Transverse colon (tissue), 4 donors: ENCODE measurements around the gene ETNK2. TPM values are rescaled to one million over a fixed set of nuclear protein-coding genes. Genes with fewer than 3 reads are reported as not detected.

Source experiments
- DNase-seq: peaks from one replicate; pipeline ENCODE4 v3.0.0-alpha.2; 2019
- H3K27ac ChIP-seq, 4 donors: fragments of 200-600 bp; sonication (generic); 2 replicates each; pipeline ENCODE4 v1.5.1; 2016 to 2018; ENCODE audit warnings: inconsistent platforms in 4 of 4
- H3K27me3 ChIP-seq: fragments of 200-600 bp; sonication (generic); 2 replicates; pipeline ENCODE4 v1.5.1; 2017; ENCODE audit warnings: inconsistent platforms
- H3K36me3 ChIP-seq, 4 donors: fragments of 200-600 bp; sonication (generic); 2 replicates each; pipeline ENCODE4 v1.5.1; 2017 to 2019; ENCODE audit warnings: inconsistent platforms in 4 of 4
- H3K4me1 ChIP-seq, 4 donors: fragments of 200-600 bp; sonication (generic); 2 replicates each; pipeline ENCODE4 v1.5.1; 2017 to 2020; ENCODE audit warnings: inconsistent platforms in 4 of 4
- H3K4me3 ChIP-seq, 4 donors: fragments of 200-600 bp; sonication (generic); 1 replicate in 1 of 4; 2 replicates in 3 of 4; pipeline versions ENCODE4 v1.5.1 to v1.6.1; 2017 to 2019; ENCODE audit warnings: inconsistent platforms in 4 of 4
- H3K9me3 ChIP-seq, 2 donors: fragments of 200-600 bp; sonication (generic); 2 replicates each; pipeline ENCODE4 v1.5.1; 2017 to 2019; ENCODE audit warnings: inconsistent platforms in 2 of 2
- CTCF ChIP-seq, 5 experiments: fragments of 200-600 bp in 3 of 5; fragments of 450-650 bp in 2 of 5; sonication (generic) in 3 of 5; IDR thresholded peaks; 1 replicate in 2 of 5; 2 replicates in 3 of 5; pipeline ENCODE4 v1.5.1; 2016 to 2017; ENCODE audit warnings: antibody characterized with exemption in 5 of 5, inconsistent platforms in 3 of 5, mild to moderate bottlenecking in 2 of 5, moderate library complexity in 1 of 5
- EP300 ChIP-seq: sonication (generic); formaldehyde crosslinking; IDR thresholded peaks from one replicate; pipeline ENCODE4 v1.6.1; 2017; ENCODE audit warnings: antibody characterized with exemption, low read depth
- POLR2A ChIP-seq: fragments of 450-650 bp; IDR thresholded peaks from one replicate; pipeline ENCODE4 v1.6.1; 2016; ENCODE audit warnings: antibody characterized with exemption, mild to moderate bottlenecking, moderate library complexity
- POLR2AphosphoS5 ChIP-seq, 3 donors: sonication (generic); formaldehyde crosslinking; IDR thresholded peaks; one replicate each; pipeline ENCODE4 v1.6.1; 2016; ENCODE audit warnings: antibody characterized with exemption in 3 of 3
- WGBS, 2 donors: methylation state at CpG; one replicate each; pipeline ENCODE4 v1.1.5; 2018; ENCODE audit warnings: low coverage in 1 of 2; 5-methylcytosine and 5-hydroxymethylcytosine counted together
- in situ Hi-C, 4 donors: fragments of 200-750 bp; cut with MboI; loops; one replicate each; pipeline versions ENCODE4 v1.15.0 to v1.15.1; 2017; ENCODE audit warnings: low sequenced_read_pairs in 3 of 4, low pct_ligation_motif_present in 1 of 4, low pct_unique_long_range_greater_than_20kb in 1 of 4
- intact Hi-C: fragments of 100-400 bp; cut with DNase I; formaldehyde crosslinking; loops from one replicate; pipeline ENCODE4 v1.15.1; 2023; ENCODE audit warnings: low total_unique reads
- total RNA-seq, 4 donors: library from RNA; depleted of rRNA; stranded (reverse); fragments of >200 nt; gene quantifications; one replicate each; pipeline ENCODE4 v1.1.0, GENCODE V29; 2016

ETNK2 gene
- total RNA-seq, 4 donors from 2014 or later: 1.9 to 3.7 (median 3.3) TPM; not detected in 1

GRCh38 chr1:204181116-204181515, 29.3 kb upstream of the ETNK2 start:
- H3K36me3 ChIP-seq: no peaks in the 10 kb centered on the region
- WGBS, 2 donors: 70% methylated on average over 1 of the region's 1 CpG; no CpG with 5 or more reads in 1 of the 2 donors
- DNase-seq: no peak
- intact Hi-C loops (no loop called here), in situ Hi-C loops (no loop called here)
- TF ChIP-seq CTCF (IDR thresholded peaks at IDR 0.05) (no peak), POLR2AphosphoS5 (IDR thresholded peaks at IDR 0.05) (no peak), POLR2A (no peak), EP300 (no peak)
- no peaks in the 10 kb centered on the region for H3K9me3 ChIP-seq
- H3K4me3 ChIP-seq: no peak overlapping the region
- H3K27ac ChIP-seq: no peak overlapping the region
- no peaks in the 10 kb centered on the region for H3K4me1 ChIP-seq
- no peaks in the 10 kb centered on the region for H3K27me3 ChIP-seq

GRCh38 chr1:204180133-204180532, 28.3 kb upstream of the ETNK2 start:
- in situ Hi-C loops: no loop called here
- H3K36me3 ChIP-seq: no peaks in the 10 kb centered on the region
- intact Hi-C loops: no loop called here
- H3K9me3 ChIP-seq: no peaks in the 10 kb centered on the region
- H3K27me3 ChIP-seq: no peaks in the 10 kb centered on the region
- TF ChIP-seq POLR2A (no peak), CTCF (IDR thresholded peaks at IDR 0.05) (no peak), POLR2AphosphoS5 (IDR thresholded peaks at IDR 0.05) (no peak), EP300 (no peak)
- H3K4me1 ChIP-seq: no peaks in the 10 kb centered on the region
- no peak for DNase-seq
- 59 to 70% methylated on average over 2 to 6 of the region's 6 CpGs for WGBS, 2 donors
- no peak overlapping the region for H3K4me3 ChIP-seq
- H3K27ac ChIP-seq: no peak overlapping the region

GRCh38 chr1:204178487-204179281, 26.8 kb upstream of the ETNK2 start:
- no peak for DNase-seq
- no peak overlapping the region for H3K27ac ChIP-seq
- in situ Hi-C loops (no loop called here), intact Hi-C loops (no loop called here)
- WGBS, 2 donors: 56 to 81% methylated on average over 3 to 6 of the region's 7 CpGs
- no peaks in the 10 kb centered on the region for H3K9me3 ChIP-seq
- peaks cover 10% of the 10 kb centered on the region for H3K27me3 ChIP-seq
- no peak overlapping the region for H3K4me3 ChIP-seq
- no peaks in the 10 kb centered on the region for H3K36me3 ChIP-seq
- TF ChIP-seq CTCF (IDR thresholded peaks at IDR 0.05) (no peak), EP300 (no peak), POLR2AphosphoS5 (IDR thresholded peaks at IDR 0.05) (no peak), POLR2A (no peak)
- no peaks in the 10 kb centered on the region for H3K4me1 ChIP-seq

- H3K4me1 ChIP-seq: no peaks in the 10 kb centered on the region
- H3K27me3 ChIP-seq: peaks cover 10% of the 10 kb centered on the region
- intact Hi-C loops (no loop called here), in situ Hi-C loops (no loop called here)
- H3K4me3 ChIP-seq: no peak overlapping the region
- 39 to 71% methylated on average over 1 to 4 of the region's 4 CpGs for WGBS, 2 donors
- TF ChIP-seq POLR2AphosphoS5 (IDR thresholded peaks at IDR 0.05): no peak
- TF ChIP-seq EP300: no peak
- no peak for TF ChIP-seq POLR2A
- no peaks in the 10 kb centered on the region for H3K9me3 ChIP-seq
- DNase-seq: no peak
- H3K36me3 ChIP-seq: no peaks in the 10 kb centered on the region
- no peak overlapping the region for H3K27ac ChIP-seq
These were observed 25.3 kb upstream of the ETNK2 start for GRCh38 chr1:204177133-204177532.

GRCh38 chr1:204176049-204176448, 24.2 kb upstream of the ETNK2 start:
- Histone ChIP-seq H3K4me1 (no peaks in the 10 kb centered on the region), H3K36me3 (no peaks in the 10 kb centered on the region), H3K27me3 (peaks cover 10% of the 10 kb centered on the region), H3K4me3 (no peak overlapping the region), H3K9me3 (no peaks in the 10 kb centered on the region), H3K27ac (no peak overlapping the region)
- in situ Hi-C loops: no loop called here
- intact Hi-C loops: no loop called here
- no peak for TF ChIP-seq EP300
- DNase-seq: no peak
- 78 to 96% methylated on average over 4 to 5 of the region's 5 CpGs for WGBS, 2 donors
